Keratinocyte (primary cell): Measurements from ENCODE around the gene PPP4R2. TPM values are rescaled to one million over a fixed set of nuclear protein-coding genes. Genes with fewer than 3 reads are reported as not detected.
A peak's percentile ranks its signal among the peaks of the same experiment; 100 is the strongest.

Source experiments
- DNase-seq: peaks from one replicate; pipeline ENCODE4 v3.0.0-alpha.2; 2011; ENCODE audit warnings: low read depth, missing footprints, low spot score
- FAIRE-seq: peaks from 2 replicates; lab custom pipeline; 2011; peaks lifted over from hg19 to GRCh38; lab: Jason Lieb, UNC
- H2AFZ ChIP-seq: 2 replicates; pipeline ENCODE4 v1.6.0; 2012; ENCODE audit warnings: low read length, control low read depth, inconsistent platforms; ENCODE audit not compliant: control insufficient read depth
- H3K27ac ChIP-seq: 2 replicates; pipeline ENCODE4 v1.5.1; 2011; ENCODE audit warnings: low read length; ENCODE audit not compliant: control insufficient read depth, insufficient read depth
- H3K27me3 ChIP-seq: 3 replicates; pipeline ENCODE4 v1.6.0; 2011; ENCODE audit warnings: low read length; ENCODE audit not compliant: control insufficient read depth, insufficient read depth; ENCODE audit errors: extremely low read depth
- H3K36me3 ChIP-seq, 2 experiments: 2 replicates in 1 of 2; 3 replicates in 1 of 2; pipeline ENCODE4 v1.5.1; 2011; ENCODE audit warnings: low read length in 2 of 2, mild to moderate bottlenecking in 1 of 2; ENCODE audit not compliant: control insufficient read depth in 2 of 2, insufficient read depth in 2 of 2; ENCODE audit errors: extremely low read depth in 1 of 2
- H3K4me1 ChIP-seq: 3 replicates; pipeline ENCODE4 v1.5.1; 2011; ENCODE audit warnings: low read length; ENCODE audit not compliant: control insufficient read depth, insufficient read depth; ENCODE audit errors: extremely low read depth
- H3K4me2 ChIP-seq: 3 replicates; pipeline ENCODE4 v1.6.0; 2011; ENCODE audit warnings: low read depth, low read length; ENCODE audit not compliant: control insufficient read depth, insufficient read depth; ENCODE audit errors: extremely low read depth
- H3K4me3 ChIP-seq, 3 experiments: fragments of 200-600 bp in 1 of 3; sonication (generic) in 1 of 3; 2 replicates in 2 of 3; 3 replicates in 1 of 3; pipeline ENCODE4 v1.5.1; 2011 to 2016; ENCODE audit warnings: low read length in 3 of 3, mild to moderate bottlenecking in 3 of 3, control low read depth in 2 of 3, inconsistent platforms in 1 of 3, low read depth in 1 of 3, mixed read lengths in 1 of 3, mixed run types in 1 of 3, moderate library complexity in 1 of 3; ENCODE audit not compliant: control insufficient read depth in 2 of 3, insufficient read depth in 2 of 3; ENCODE audit errors: extremely low read depth in 1 of 3
- H3K79me2 ChIP-seq: 2 replicates; pipeline ENCODE4 v1.6.0; 2012; ENCODE audit warnings: low read length; ENCODE audit not compliant: control insufficient read depth, insufficient read depth
- H3K9ac ChIP-seq: 3 replicates; pipeline ENCODE4 v1.6.0; 2011; ENCODE audit warnings: low read length; ENCODE audit not compliant: control insufficient read depth, insufficient read depth; ENCODE audit errors: extremely low read depth
- H3K9me1 ChIP-seq: 3 replicates; pipeline ENCODE4 v1.6.0; 2011; ENCODE audit warnings: low read length; ENCODE audit not compliant: control insufficient read depth, insufficient read depth; ENCODE audit errors: extremely low read depth
- H3K9me3 ChIP-seq: 2 replicates; pipeline ENCODE4 v1.5.1; 2012; ENCODE audit warnings: low read depth, low read length; ENCODE audit not compliant: control insufficient read depth
- H4K20me1 ChIP-seq: 3 replicates; pipeline ENCODE4 v1.6.0; 2011; ENCODE audit warnings: low read length; ENCODE audit not compliant: control insufficient read depth, insufficient read depth; ENCODE audit errors: extremely low read depth
- CTCF ChIP-seq, 3 experiments: IDR thresholded peaks in 1 of 3; conservative IDR thresholded peaks in 1 of 3; optimal IDR thresholded peaks in 1 of 3; 2 replicates in 2 of 3; 3 replicates in 1 of 3; pipeline versions ENCODE3 to v1.5.1; 2011; ENCODE audit warnings: low read length in 3 of 3, mild to moderate bottlenecking in 3 of 3, moderate library complexity in 2 of 3, control low read depth in 1 of 3, inconsistent platforms in 1 of 3; ENCODE audit not compliant: insufficient read depth in 2 of 3; ENCODE audit errors: extremely low read depth in 1 of 3
- EZH2 ChIP-seq: IDR thresholded peaks from one replicate; pipeline ENCODE4 v1.6.1; 2012; ENCODE audit warnings: inconsistent platforms, mild to moderate bottlenecking, low read length, moderate library complexity
- dilution Hi-C: fragments of 300-500 bp; cut with MboI; formaldehyde crosslinking; loops from one replicate; pipeline ENCODE4 v1.7.0; 2020; ENCODE audit warnings: low sequenced_read_pairs; ENCODE audit not compliant: extremely low pct_ligation_motif_present
- polyA plus RNA-seq, 5 experiments: library from polyadenylated mRNA; depleted of rRNA in 3 of 5; stranded (reverse) in 3 of 5; stranded (forward) in 1 of 5; unstranded in 1 of 5; fragments of >200 nt; gene quantifications; 1 replicate in 1 of 5; 2 replicates in 3 of 5; 3 replicates in 1 of 5; pipeline versions ENCODE4 v1.2.1 to v1.2.3, GENCODE V29; 2011 to 2012; ENCODE audit warnings: missing spikeins in 2 of 5, low read depth in 1 of 5, low replicate concordance in 1 of 5

Gene PPP4R2
- polyA plus RNA-seq, 1 donor (not counting 4 experiments of a cell fraction or from before 2014, with no cell fraction given), result 46.6 TPM

GRCh38 chr3:73031573-73032103 is 35.0 kb downstream of the PPP4R2 start:
- no peak overlapping the region for H3K27ac ChIP-seq
- H3K9me3 ChIP-seq, result no peaks in the 10 kb centered on the region
- H3K27me3 ChIP-seq, result no peaks in the 10 kb centered on the region
- no peak for FAIRE-seq
- H4K20me1 ChIP-seq, result peaks cover 38% of the 10 kb centered on the region
- no peak overlapping the region for H2AFZ ChIP-seq
- H3K9me1 ChIP-seq, result peaks cover 4% of the 10 kb centered on the region
- DNase-seq, result no peak
- H3K4me1 ChIP-seq, result peaks cover 32% of the 10 kb centered on the region
- no peak overlapping the region for H3K4me3 ChIP-seq
- dilution Hi-C loops, result no loop called here
- H3K79me2 ChIP-seq, result peaks cover 96% of the 10 kb centered on the region
- no peaks in the 10 kb centered on the region for H3K36me3 ChIP-seq
- no peak for TF ChIP-seq EZH2
- no peak for TF ChIP-seq CTCF (optimal IDR thresholded peaks at IDR 0.05 in 1 of 3, IDR thresholded peaks at IDR 0.05 in 1 of 3, conservative IDR thresholded peaks at IDR 0.05 in 1 of 3; ENCODE audit: extremely low read depth in 1 of 3, insufficient read depth in 2 of 3, low read length in 3 of 3)
- no peak overlapping the region for H3K9ac ChIP-seq
- no peak overlapping the region for H3K4me2 ChIP-seq

- Histone ChIP-seq H3K9me1 (no peaks in the 10 kb centered on the region), H3K27me3 (no peaks in the 10 kb centered on the region), H3K79me2 (peaks cover 100% of the 10 kb centered on the region), H3K36me3 (no peaks in the 10 kb centered on the region), H3K27ac (peak overlapping the region; percentile 32), H3K4me1 (peaks cover 26% of the 10 kb centered on the region), H4K20me1 (peaks cover 22% of the 10 kb centered on the region), H3K4me2 (peak overlapping the region; percentile 46), H3K4me3 (no peak overlapping the region), H2AFZ (no peak overlapping the region), H3K9me3 (no peaks in the 10 kb centered on the region), H3K9ac (no peak overlapping the region)
- DNase-seq (no peak), FAIRE-seq (peak; percentile 46)
- no peak for TF ChIP-seq CTCF (optimal IDR thresholded peaks at IDR 0.05 in 1 of 3, IDR thresholded peaks at IDR 0.05 in 1 of 3, conservative IDR thresholded peaks at IDR 0.05 in 1 of 3; ENCODE audit: extremely low read depth in 1 of 3, insufficient read depth in 2 of 3, low read length in 3 of 3)
- no peak for TF ChIP-seq EZH2
- dilution Hi-C loops, result no loop called here
Measured at GRCh38 chr3:73036694-73037591, 40.3 kb downstream of the PPP4R2 start.
